ENCODE results near the gene NUCKS1. TPM values are rescaled to one million over a fixed set of nuclear protein-coding genes. Genes with fewer than 3 reads are reported as not detected.
A peak's percentile ranks its signal among the peaks of the same experiment; 100 is the strongest.

Gene NUCKS1, protein sequence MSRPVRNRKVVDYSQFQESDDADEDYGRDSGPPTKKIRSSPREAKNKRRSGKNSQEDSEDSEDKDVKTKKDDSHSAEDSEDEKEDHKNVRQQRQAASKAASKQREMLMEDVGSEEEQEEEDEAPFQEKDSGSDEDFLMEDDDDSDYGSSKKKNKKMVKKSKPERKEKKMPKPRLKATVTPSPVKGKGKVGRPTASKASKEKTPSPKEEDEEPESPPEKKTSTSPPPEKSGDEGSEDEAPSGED
- total RNA-seq (100 to 1,000 TPM in 5 of 7 donors, 10 to 100 TPM in 2; 85.4 to 142 (median 114) TPM), polyA plus RNA-seq (10 to 100 TPM; 26.9 to 36.5 (median 32.8) TPM)
- long read RNA-seq, donor 1, full-length matches to known transcripts, result 48 of 140 reads
- long read RNA-seq, donor 1, partial matches to known transcripts, result 92 of 140 reads
- long read RNA-seq, donor 1, other reads (novel, unspliced or antisense), result 0 of 140 reads
- long read RNA-seq, donor 2, full-length matches to known transcripts, result 25 of 77 reads
- long read RNA-seq, donor 2, partial matches to known transcripts, result 52 of 77 reads
- long read RNA-seq, donor 2, other reads (novel, unspliced or antisense), result 0 of 77 reads

DNA sequence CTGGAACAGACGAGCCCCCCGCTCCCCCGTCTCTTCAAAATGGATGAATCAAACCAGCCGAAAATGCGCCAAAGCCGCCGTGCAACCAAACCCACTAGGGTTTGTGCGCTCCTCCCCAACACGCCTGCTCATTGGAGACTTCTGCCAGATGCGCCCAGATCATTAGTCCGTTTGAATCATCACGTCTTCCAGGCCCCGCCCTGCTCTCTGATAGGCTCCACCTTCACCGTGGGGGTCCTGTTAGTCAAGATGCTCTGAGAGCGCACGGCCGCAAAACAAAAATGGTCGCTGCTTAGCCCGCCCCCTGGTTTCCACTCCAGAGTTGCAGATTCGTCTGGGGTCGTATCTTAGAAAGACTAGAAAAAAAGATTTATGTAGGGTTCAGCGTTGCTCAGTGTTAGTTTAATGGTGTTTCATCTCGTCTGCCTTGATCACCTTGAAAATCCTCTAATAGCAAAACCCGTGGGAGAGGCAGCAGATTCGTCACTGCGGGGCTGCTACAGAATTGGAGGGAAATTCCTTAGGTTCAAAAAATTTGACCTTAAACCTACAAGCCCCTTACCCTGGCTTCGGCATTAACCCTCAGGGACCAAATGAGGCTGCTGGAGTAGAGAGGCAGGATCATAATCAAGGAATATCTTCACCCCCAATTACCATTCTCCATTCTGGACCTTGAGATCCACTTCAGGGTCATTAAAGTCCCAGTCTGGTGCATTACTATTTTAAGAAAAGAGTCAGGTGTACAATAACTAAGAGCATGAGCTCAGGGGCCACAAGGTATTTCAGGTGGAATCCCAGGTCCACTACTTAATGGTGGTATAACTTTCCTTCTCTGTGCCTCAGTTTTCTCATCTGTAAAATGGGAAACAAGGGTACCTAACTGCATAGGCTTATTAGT, at the start of gene NUCKS1:
TSS of gene NUCKS1 (minus strand) at position 45 of the 898 bp plus-strand sequence. CDS start 209 bp downstream, outside the sequence.
- no peaks in the 10 kb centered on the region for H3K27me3 ChIP-seq (replicated peaks in 1 of 7)
- intact Hi-C loops (cut with DNase I; ENCODE audit: low total_unique reads), result no loop called here
- peak within 1 kb of the TSS; percentile 58 to 91 (median 78) for H3K4me3 ChIP-seq
- peaks cover 25 to 42% (median 36%) of the 10 kb centered on the region in 6 donors for H3K4me1 ChIP-seq
- WGBS, 5 donors, result 0 to 1% (median 0%) methylated on average over 24 to 27 of the region's 27 CpGs
- peak within 1 kb of the TSS; percentile 85 to 100 (median 98) for H3K27ac ChIP-seq
- no peaks in the 10 kb centered on the region for H3K36me3 ChIP-seq
- DNase-seq, result peak; percentile 98
- TF ChIP-seq POLR2A (IDR thresholded peaks at IDR 0.05), result peak in 1 of 3 donors; percentile 74
- TF ChIP-seq POLR2AphosphoS5 (IDR thresholded peaks at IDR 0.05), result peak; percentile 5 to 96 (median 93)
- TF ChIP-seq, protein P1, sequence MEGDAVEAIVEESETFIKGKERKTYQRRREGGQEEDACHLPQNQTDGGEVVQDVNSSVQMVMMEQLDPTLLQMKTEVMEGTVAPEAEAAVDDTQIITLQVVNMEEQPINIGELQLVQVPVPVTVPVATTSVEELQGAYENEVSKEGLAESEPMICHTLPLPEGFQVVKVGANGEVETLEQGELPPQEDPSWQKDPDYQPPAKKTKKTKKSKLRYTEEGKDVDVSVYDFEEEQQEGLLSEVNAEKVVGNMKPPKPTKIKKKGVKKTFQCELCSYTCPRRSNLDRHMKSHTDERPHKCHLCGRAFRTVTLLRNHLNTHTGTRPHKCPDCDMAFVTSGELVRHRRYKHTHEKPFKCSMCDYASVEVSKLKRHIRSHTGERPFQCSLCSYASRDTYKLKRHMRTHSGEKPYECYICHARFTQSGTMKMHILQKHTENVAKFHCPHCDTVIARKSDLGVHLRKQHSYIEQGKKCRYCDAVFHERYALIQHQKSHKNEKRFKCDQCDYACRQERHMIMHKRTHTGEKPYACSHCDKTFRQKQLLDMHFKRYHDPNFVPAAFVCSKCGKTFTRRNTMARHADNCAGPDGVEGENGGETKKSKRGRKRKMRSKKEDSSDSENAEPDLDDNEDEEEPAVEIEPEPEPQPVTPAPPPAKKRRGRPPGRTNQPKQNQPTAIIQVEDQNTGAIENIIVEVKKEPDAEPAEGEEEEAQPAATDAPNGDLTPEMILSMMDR (IDR thresholded peaks at IDR 0.05 in 8 of 11, conservative IDR thresholded peaks at IDR 0.05 in 3 of 11), result peak in 8 of 11 experiments; percentile 17 to 61 (median 32)
- no peaks in the 10 kb centered on the region for H3K9me3 ChIP-seq

DNA sequence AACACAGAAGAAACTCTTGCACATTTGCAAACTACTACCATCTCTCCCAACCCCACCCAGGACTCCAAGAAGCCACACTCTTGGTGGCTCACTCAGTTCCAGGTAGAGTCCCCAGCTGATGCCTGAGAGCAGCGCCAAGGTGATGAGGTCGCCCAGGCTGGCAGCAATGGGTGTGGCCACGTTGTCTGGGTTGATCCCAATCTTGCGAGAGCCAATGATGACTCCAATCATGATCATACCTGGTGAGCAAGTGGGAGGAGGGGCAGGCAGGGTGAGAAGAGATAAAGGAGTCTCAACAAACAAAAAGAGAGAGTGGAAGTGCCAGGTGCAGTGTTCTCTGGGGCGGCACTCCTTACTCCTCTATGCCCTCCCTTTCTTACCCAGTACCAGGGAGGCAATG, 48.6 kb upstream of the NUCKS1 start:
- 73 to 98% (median 86%) methylated on average over 5 of the region's 5 CpGs for WGBS, 5 donors
- H3K36me3 ChIP-seq, result peaks cover 3 to 81% (median 59%) of the 10 kb centered on the region in 6 donors
- peaks cover 0 to 15% (median 0%) of the 10 kb centered on the region in 6 donors for H3K4me1 ChIP-seq
- TF ChIP-seq POLR2A (IDR thresholded peaks at IDR 0.05) (no peak), POLR2AphosphoS5 (IDR thresholded peaks at IDR 0.05) (no peak)
- TF ChIP-seq, protein P1 (IDR thresholded peaks at IDR 0.05 in 8 of 11, conservative IDR thresholded peaks at IDR 0.05 in 3 of 11), result no peak
- H3K9me3 ChIP-seq, result no peaks in the 10 kb centered on the region
- intact Hi-C loops (cut with DNase I; ENCODE audit: low total_unique reads), result loop anchor here (10.0 kb wide), 2 partner anchors 116 to 306 kb away; no protein-coding TSS in a partner anchor
- H3K27me3 ChIP-seq (replicated peaks in 1 of 7), result no peaks in the 10 kb centered on the region
- DNase-seq, result no peak
- no peak overlapping the region for H3K27ac ChIP-seq
- no peak overlapping the region for H3K4me3 ChIP-seq

GRCh38 chr1:205797168-205797567, 47.2 kb upstream of the NUCKS1 start:
- no peaks in the 10 kb centered on the region for H3K9me3 ChIP-seq
- intact Hi-C loops (cut with DNase I; ENCODE audit: low total_unique reads), result loop anchor here (10.0 kb wide), 2 partner anchors 118 to 308 kb away; no protein-coding TSS in a partner anchor
- H3K4me3 ChIP-seq, result no peak overlapping the region
- peaks cover 3 to 96% (median 64%) of the 10 kb centered on the region in 6 donors for H3K36me3 ChIP-seq
- H3K27ac ChIP-seq, result no peak overlapping the region
- WGBS, 5 donors, result 92 to 100% (median 96%) methylated on average over 2 of the region's 2 CpGs
- H3K4me1 ChIP-seq, result peaks cover 0 to 16% (median 0%) of the 10 kb centered on the region in 6 donors
- no peak for DNase-seq
- TF ChIP-seq POLR2A (IDR thresholded peaks at IDR 0.05) (no peak), POLR2AphosphoS5 (IDR thresholded peaks at IDR 0.05) (no peak)
- TF ChIP-seq, protein P1 (IDR thresholded peaks at IDR 0.05 in 8 of 11, conservative IDR thresholded peaks at IDR 0.05 in 3 of 11), result no peak
- H3K27me3 ChIP-seq (replicated peaks in 1 of 7), result no peaks in the 10 kb centered on the region

Measured in spleen (tissue), 13 donors.